Cardiac muscle cell (in vitro differentiated cells and primary cell): ENCODE measurements around the gene APOA5. TPM values are rescaled to one million over a fixed set of nuclear protein-coding genes. Genes with fewer than 3 reads are reported as not detected.

Source experiments
- DNase-seq, 2 donors: peaks; one replicate each; pipeline versions ENCODE4 v3.0.0 to v3.0.0-alpha.2; 2010 to 2017; ENCODE audit warnings: low read depth in 1 of 2, low spot score in 1 of 2
- H3K27ac ChIP-seq: fragments of 200-600 bp; sonication (generic); 2 replicates; pipeline ENCODE4 v1.5.1; 2016
- H3K27me3 ChIP-seq: fragments of 200-600 bp; sonication (generic); 2 replicates; pipeline ENCODE4 v1.6.0; 2016; ENCODE audit warnings: control low read depth
- H3K36me3 ChIP-seq: fragments of 200-600 bp; sonication (generic); 2 replicates; pipeline ENCODE4 v1.5.1; 2016; ENCODE audit warnings: control low read depth
- H3K4me1 ChIP-seq: fragments of 200-600 bp; sonication (generic); 2 replicates; pipeline ENCODE4 v1.8.1; 2017; ENCODE audit warnings: low read depth, mild to moderate bottlenecking, mixed run types
- H3K4me3 ChIP-seq: fragments of 200-600 bp; sonication (generic); 2 replicates; pipeline ENCODE4 v1.5.1; 2016; ENCODE audit warnings: mild to moderate bottlenecking
- H3K9me3 ChIP-seq: fragments of 200-600 bp; sonication (generic); 2 replicates; pipeline ENCODE4 v1.5.1; 2017; ENCODE audit warnings: low read depth, mild to moderate bottlenecking, control low read depth
- CTCF ChIP-seq: IDR thresholded peaks from 2 replicates; pipeline ENCODE4 v1.5.1; 2012; ENCODE audit warnings: low read depth, mild to moderate bottlenecking, low read length
- polyA plus RNA-seq: library from polyadenylated mRNA; unstranded; fragments of >200 nt; fragmentation: Nextera tagmentation; extraction: Ambion mirVana; gene quantifications from 2 replicates; pipeline ENCODE4 v1.2.1, GENCODE V29; 2016
- total RNA-seq: library from RNA; depleted of rRNA; stranded (reverse); fragments of >200 nt; gene quantifications from 2 replicates; pipeline ENCODE4 v1.2.3, GENCODE V29; 2016

Gene APOA5
- total and polyA plus RNA-seq, 2 experiments from 2014 or later = not detected

- DNase-seq = no peak
- Histone ChIP-seq H3K4me3 (no peak overlapping the region), H3K9me3 (no peaks in the 10 kb centered on the region), H3K4me1 (peaks cover 3% of the 10 kb centered on the region), H3K27me3 (peaks cover 8% of the 10 kb centered on the region), H3K27ac (no peak overlapping the region), H3K36me3 (peaks cover 19% of the 10 kb centered on the region)
- no peak for TF ChIP-seq CTCF
Measured at GRCh38 chr11:116788975-116789374, 2.7 kb downstream of the APOA5 start.

- H3K36me3 ChIP-seq = peaks cover 19% of the 10 kb centered on the region
- peaks cover 3% of the 10 kb centered on the region for H3K4me1 ChIP-seq
- H3K4me3 ChIP-seq = peak overlapping the region; percentile 82
- no peak for DNase-seq
- H3K27ac ChIP-seq = no peak overlapping the region
- H3K9me3 ChIP-seq = no peaks in the 10 kb centered on the region
- no peak for TF ChIP-seq CTCF
- H3K27me3 ChIP-seq = peaks cover 8% of the 10 kb centered on the region
Measured at GRCh38 chr11:116788534-116788933, 3.1 kb downstream of the APOA5 start.

- H3K9me3 ChIP-seq = no peaks in the 10 kb centered on the region
- peaks cover 25% of the 10 kb centered on the region for H3K36me3 ChIP-seq
- H3K4me1 ChIP-seq = peaks cover 3% of the 10 kb centered on the region
- DNase-seq = peak; percentile 71 to 82
- no peak for TF ChIP-seq CTCF
- H3K4me3 ChIP-seq = peak within 1 kb of the TSS; percentile 82
- H3K27ac ChIP-seq = peak within 1 kb of the TSS; percentile 73
- peaks cover 8% of the 10 kb centered on the region for H3K27me3 ChIP-seq
Measured at GRCh38 chr11:116787786-116788486, 3.7 kb downstream of the APOA5 start, which contains the start of gene ZPR1. Gene ZPR1 (minus strand): TSS chr11:116788023. CDS start chr11:116787990, 33 bp downstream.

GRCh38 chr11:116787436-116787785 lies 4.3 kb downstream of the APOA5 start:
- peaks cover 3% of the 10 kb centered on the region for H3K4me1 ChIP-seq
- peaks cover 31% of the 10 kb centered on the region for H3K36me3 ChIP-seq
- no peak for DNase-seq
- H3K27ac ChIP-seq = peak overlapping the region; percentile 73
- no peak for TF ChIP-seq CTCF
- no peaks in the 10 kb centered on the region for H3K9me3 ChIP-seq
- H3K27me3 ChIP-seq = peaks cover 8% of the 10 kb centered on the region
- H3K4me3 ChIP-seq = peak overlapping the region; percentile 82

GRCh38 chr11:116786966-116787365 lies 4.7 kb downstream of the APOA5 start:
- H3K36me3 ChIP-seq = peaks cover 35% of the 10 kb centered on the region
- H3K27me3 ChIP-seq = peaks cover 8% of the 10 kb centered on the region
- no peak for DNase-seq
- H3K4me3 ChIP-seq = peak overlapping the region; percentile 82
- H3K27ac ChIP-seq = no peak overlapping the region
- no peaks in the 10 kb centered on the region for H3K9me3 ChIP-seq
- peaks cover 3% of the 10 kb centered on the region for H3K4me1 ChIP-seq
- no peak for TF ChIP-seq CTCF
